H1 (cell line): ENCODE results near the gene UFM1. TPM values are rescaled to one million over a fixed set of nuclear protein-coding genes. Genes with fewer than 3 reads are reported as not detected.

Source experiments
- CTCF ChIA-PET: fragments of 300-600 bp; sonication (Branson Sonifier 250); formaldehyde crosslinking; loops from one replicate; lab custom pipeline; 2021; ENCODE audit not compliant: partially characterized antibody; lab: Charles Lee
- POLR2A ChIA-PET: fragments of 300-600 bp; sonication (Branson Sonifier 250); formaldehyde crosslinking; loops from one replicate; lab custom pipeline; 2021; ENCODE audit warnings: inconsistent platforms; ENCODE audit not compliant: partially characterized antibody; lab: Charles Lee
- DNase-seq, 2 experiments: peaks; one replicate each; pipeline versions ENCODE4 v3.0.0 to v3.0.0-alpha.2; 2010 to 2022; ENCODE audit warnings: low spot score in 2 of 2, low read depth in 1 of 2, mixed read lengths in 1 of 2
- FAIRE-seq: peaks from 2 replicates; lab custom pipeline; 2011; peaks lifted over from hg19 to GRCh38; lab: Jason Lieb, UNC
- H2AFZ ChIP-seq: 2 replicates; pipeline ENCODE4 v1.8.1; 2012; ENCODE audit warnings: low read length, inconsistent platforms
- H2AK5ac ChIP-seq: 2 replicates; pipeline ENCODE4 v1.6.1; 2013; ENCODE audit warnings: low read depth, low read length
- H2BK120ac ChIP-seq: replicated peaks from 2 replicates; pipeline ENCODE3; 2013; ENCODE audit warnings: low read depth, low read length, inconsistent platforms
- H2BK12ac ChIP-seq: 2 replicates; pipeline ENCODE4 v1.6.1; 2013; ENCODE audit warnings: low read depth, low read length
- H2BK15ac ChIP-seq: 2 replicates; pipeline ENCODE4 v1.6.1; 2013; ENCODE audit warnings: low read length
- H2BK20ac ChIP-seq: 2 replicates; pipeline ENCODE4 v1.6.1; 2013; ENCODE audit warnings: low read length
- H2BK5ac ChIP-seq: 2 replicates; pipeline ENCODE4 v1.6.1; 2013; ENCODE audit warnings: low read depth, low read length
- H3K14ac ChIP-seq: 2 replicates; pipeline ENCODE4 v1.6.1; 2013; ENCODE audit warnings: inconsistent platforms; ENCODE audit not compliant: insufficient read length
- H3K18ac ChIP-seq: 2 replicates; pipeline ENCODE4 v1.6.1; 2013; ENCODE audit warnings: low read length; ENCODE audit errors: extremely low read depth
- H3K23ac ChIP-seq: 2 replicates; pipeline ENCODE4 v1.6.1; 2013; ENCODE audit warnings: inconsistent platforms; ENCODE audit not compliant: insufficient read length
- H3K23me2 ChIP-seq: 2 replicates; pipeline ENCODE4 v1.6.1; 2013; ENCODE audit warnings: low read depth, low read length
- H3K27ac ChIP-seq: 2 replicates; pipeline ENCODE4 v1.6.1; 2011; ENCODE audit warnings: low read depth, low read length, inconsistent platforms
- H3K27me3 ChIP-seq, 4 experiments: replicated peaks in 1 of 4; 1 replicate in 1 of 4; 2 replicates in 3 of 4; pipeline versions ENCODE4 v1.6.1 to v1.8.1; 2011 to 2013; ENCODE audit warnings: low read length in 3 of 4, mild to moderate bottlenecking in 3 of 4, inconsistent platforms in 2 of 4, mixed read lengths in 2 of 4, moderate library complexity in 1 of 4; ENCODE audit not compliant: control insufficient read depth in 3 of 4, insufficient read depth in 3 of 4; ENCODE audit errors: extremely low read depth in 1 of 4
- H3K36me3 ChIP-seq, 4 experiments: 2 replicates each; pipeline versions ENCODE4 v1.6.1 to v1.8.1; 2011 to 2013; ENCODE audit warnings: mild to moderate bottlenecking in 4 of 4, low read length in 3 of 4, moderate library complexity in 2 of 4, control low read depth in 1 of 4, inconsistent platforms in 1 of 4; ENCODE audit not compliant: insufficient read depth in 4 of 4, control insufficient read depth in 2 of 4
- H3K4ac ChIP-seq: replicated peaks from 2 replicates; pipeline ENCODE3; 2013; ENCODE audit warnings: low read length, low read depth, mixed read lengths, inconsistent platforms; ENCODE audit not compliant: insufficient read length
- H3K4me1 ChIP-seq, 4 experiments: replicated peaks in 1 of 4; 1 replicate in 1 of 4; 2 replicates in 3 of 4; pipeline versions ENCODE4 v1.6.1 to v1.8.1; 2011 to 2013; ENCODE audit warnings: low read length in 3 of 4, inconsistent platforms in 2 of 4, mixed read lengths in 1 of 4; ENCODE audit not compliant: insufficient read depth in 4 of 4, control insufficient read depth in 3 of 4
- H3K4me2 ChIP-seq, 2 experiments: 2 replicates each; pipeline versions ENCODE4 v1.6.1 to v1.8.1; 2011 to 2013; ENCODE audit warnings: low read depth in 2 of 2, low read length in 2 of 2, control low read depth in 1 of 2, inconsistent platforms in 1 of 2, mild to moderate bottlenecking in 1 of 2; ENCODE audit not compliant: insufficient read depth in 1 of 2
- H3K4me3 ChIP-seq, 4 experiments: fragments of 200-600, 300-600 bp in 1 of 4; sonication (generic), shearing (Covaris generic), sonication (Bioruptor Twin) in 1 of 4; 2 replicates each; pipeline versions ENCODE4 v1.5.1 to v1.8.1; 2011 to 2016; ENCODE audit warnings: low read length in 4 of 4, low read depth in 3 of 4, control low read depth in 2 of 4, inconsistent platforms in 2 of 4, mild to moderate bottlenecking in 2 of 4, mixed read lengths in 1 of 4, moderate library complexity in 1 of 4; ENCODE audit not compliant: insufficient read depth in 2 of 4; ENCODE audit errors: extremely low read depth in 1 of 4
- H3K56ac ChIP-seq: replicated peaks from 2 replicates; pipeline ENCODE3; 2013; ENCODE audit warnings: low read depth, mild to moderate bottlenecking, mixed read lengths, low read length, inconsistent platforms; ENCODE audit not compliant: insufficient read length
- H3K79me1 ChIP-seq: 2 replicates; pipeline ENCODE4 v1.6.1; 2013; ENCODE audit warnings: low read depth, low read length, control low read depth
- H3K79me2 ChIP-seq, 2 experiments: 2 replicates each; pipeline versions ENCODE4 v1.6.1 to v1.8.1; 2012 to 2013; ENCODE audit warnings: low read length in 2 of 2, mild to moderate bottlenecking in 2 of 2, inconsistent platforms in 1 of 2; ENCODE audit not compliant: insufficient read depth in 2 of 2, control insufficient read depth in 1 of 2
- H3K9ac ChIP-seq, 4 experiments: replicated peaks in 1 of 4; 1 replicate in 1 of 4; 2 replicates in 3 of 4; pipeline versions ENCODE4 v1.6.1 to v1.8.1; 2011 to 2013; ENCODE audit warnings: low read depth in 3 of 4, low read length in 3 of 4, control low read depth in 2 of 4, mild to moderate bottlenecking in 2 of 4, moderate library complexity in 2 of 4, inconsistent platforms in 1 of 4; ENCODE audit errors: extremely low read depth in 1 of 4
- H3K9me3 ChIP-seq, 2 experiments: 2 replicates each; pipeline versions ENCODE4 v1.6.1 to v1.8.1; 2012 to 2013; ENCODE audit warnings: mild to moderate bottlenecking in 2 of 2, moderate library complexity in 2 of 2, control low read depth in 1 of 2, inconsistent platforms in 1 of 2, low read depth in 1 of 2, low read length in 1 of 2, mixed read lengths in 1 of 2; ENCODE audit not compliant: insufficient read depth in 2 of 2
- H4K20me1 ChIP-seq, 2 experiments: replicated peaks in 1 of 2; 2 replicates each; pipeline versions ENCODE3 to v1.8.1; 2011 to 2013; ENCODE audit warnings: inconsistent platforms in 2 of 2, low read length in 2 of 2, mild to moderate bottlenecking in 1 of 2; ENCODE audit not compliant: insufficient read depth in 2 of 2, control insufficient read depth in 1 of 2
- H4K5ac ChIP-seq: 2 replicates; pipeline ENCODE4 v1.6.1; 2013; ENCODE audit warnings: low read length, low read depth, mixed read lengths, inconsistent platforms; ENCODE audit not compliant: insufficient read length
- H4K8ac ChIP-seq: 2 replicates; pipeline ENCODE4 v1.8.0; 2013; ENCODE audit warnings: mild to moderate bottlenecking, moderate library complexity, low read length, inconsistent platforms; ENCODE audit not compliant: insufficient read depth; ENCODE audit errors: extremely low read depth
- H4K91ac ChIP-seq: replicated peaks from 2 replicates; pipeline ENCODE3; 2013; ENCODE audit warnings: low read length, mixed read lengths, inconsistent platforms; ENCODE audit not compliant: insufficient read length
- ATF3 ChIP-seq: IDR thresholded peaks from 2 replicates; pipeline ENCODE4 v1.6.1; 2011; ENCODE audit warnings: low read depth, mild to moderate bottlenecking, low read length; ENCODE audit not compliant: insufficient read depth
- EZH2 ChIP-seq: fragments of 200-600 bp; sonication (generic); IDR thresholded peaks from 2 replicates; pipeline ENCODE4 v1.7.1; 2012; ENCODE audit warnings: low read depth, mild to moderate bottlenecking, moderate library complexity, low read length, inconsistent platforms; ENCODE audit not compliant: severe bottlenecking
- FOSL1 ChIP-seq: IDR thresholded peaks from 2 replicates; pipeline ENCODE4 v1.6.1; 2011; ENCODE audit warnings: mild to moderate bottlenecking, low read depth, low read length, moderate library complexity; ENCODE audit not compliant: insufficient read depth
- KDM1A ChIP-seq: fragments of 200-600, 300-600 bp; sonication (generic); IDR thresholded peaks from 2 replicates; pipeline ENCODE4 v1.7.1; 2016; ENCODE audit warnings: mild to moderate bottlenecking, low read length, borderline replicate concordance
- NRF1 ChIP-seq: IDR thresholded peaks from 2 replicates; pipeline ENCODE4 v1.6.1; 2011; ENCODE audit warnings: mild to moderate bottlenecking, low read depth, low read length, improper control_type of control experiment
- USF2 ChIP-seq: IDR thresholded peaks from 2 replicates; pipeline ENCODE4 v1.6.1; 2011; ENCODE audit warnings: low read length, improper control_type of control experiment
- ZNF274 ChIP-seq: IDR thresholded peaks from 2 replicates; pipeline ENCODE4 v1.7.0; 2012; ENCODE audit warnings: low read length, borderline replicate concordance; ENCODE audit errors: extremely low read depth
- WGBS, 2 experiments: shearing (Covaris generic) in 1 of 2; methylation state at CpG; one replicate each; pipeline versions ENCODE4 v1.1.6 to v1.1.7; 2013 to 2015; ENCODE audit warnings: low lambda C conversion rate in 2 of 2, mixed read lengths in 2 of 2, inconsistent platforms in 1 of 2, low coverage in 1 of 2, missing lambda C conversion rate in 1 of 2; ENCODE audit not compliant: insufficient replicate concordance in 2 of 2, insufficient coverage in 1 of 2, insufficient read length in 1 of 2; ENCODE audit errors: extremely low coverage in 1 of 2, missing lambda C conversion rate in 1 of 2; 5-methylcytosine and 5-hydroxymethylcytosine counted together
- polyA plus RNA-seq, 7 experiments: library from polyadenylated mRNA; depleted of rRNA in 3 of 7; stranded (reverse) in 5 of 7; unstranded in 2 of 7; fragments of >200 nt in 5 of 7; fragments of 200-250 nt in 2 of 7; gene quantifications; 1 replicate in 5 of 7; 2 replicates in 1 of 7; 4 replicates in 1 of 7; pipeline versions ENCODE4 v1.2.1 to v1.2.3, GENCODE V29; 2011 to 2013; ENCODE audit warnings: missing spikeins in 2 of 7, mixed read lengths in 2 of 7
- total RNA-seq: library from RNA; stranded (reverse); fragmentation: NEBNext Ultra II Directional; extraction: Animal tissue kit (Norgen Biotek cat#: 25700); gene quantifications from 2 replicates; pipeline ENCODE4 v1.2.1, GENCODE V29; 2021

Gene UFM1
- total and polyA plus RNA-seq, 2 of the 8 experiments (the other 6 are each of a cell fraction or from before 2014, with no cell fraction given) = 16.0 to 34.3 TPM

- no peak overlapping the region for H3K4ac ChIP-seq
- H2BK20ac ChIP-seq = no peak overlapping the region
- H3K23me2 ChIP-seq = no peaks in the 10 kb centered on the region
- H3K56ac ChIP-seq = no peak overlapping the region
- no peak overlapping the region for H3K14ac ChIP-seq
- H3K4me1 ChIP-seq = no peaks in the 10 kb centered on the region
- H3K79me2 ChIP-seq = no peaks in the 10 kb centered on the region
- H3K36me3 ChIP-seq = peaks cover 2 to 33% (median 14%) of the 10 kb centered on the region in 4 experiments; a peak in 5 of 8 replicates
- H3K27me3 ChIP-seq = no peaks in the 10 kb centered on the region
- no peak overlapping the region for H3K4me3 ChIP-seq
- H4K91ac ChIP-seq = no peak overlapping the region
- no peak overlapping the region for H3K9ac ChIP-seq
- no peak overlapping the region for H3K27ac ChIP-seq
- 80% methylated on average over 2 of the region's 2 CpGs; no CpG with 5 or more reads in 1 of the 2 experiments for WGBS, 2 experiments
- TF ChIP-seq ZNF274 (no peak), NRF1 (no peak), USF2 (no peak), FOSL1 (no peak), EZH2 (no peak), KDM1A (no peak), ATF3 (no peak)
- no peaks in the 10 kb centered on the region for H3K9me3 ChIP-seq
- H4K20me1 ChIP-seq = no peaks in the 10 kb centered on the region
- no peak overlapping the region for H4K5ac ChIP-seq
- no peaks in the 10 kb centered on the region for H3K79me1 ChIP-seq
- H3K23ac ChIP-seq = no peak overlapping the region
- no peak overlapping the region for H4K8ac ChIP-seq
- H2BK120ac ChIP-seq = no peak overlapping the region
- H2BK5ac ChIP-seq = no peak overlapping the region
- CTCF ChIA-PET = no interaction called here
- H3K4me2 ChIP-seq = no peak overlapping the region
- no peak overlapping the region for H2BK12ac ChIP-seq
- FAIRE-seq (no peak), DNase-seq (no peak)
- no peak overlapping the region for H2BK15ac ChIP-seq
- no peak overlapping the region for H3K18ac ChIP-seq
- no peak overlapping the region for H2AK5ac ChIP-seq
- POLR2A ChIA-PET = no interaction called here
- no peak overlapping the region for H2AFZ ChIP-seq
Observed at GRCh38 chr13:38363219-38363618, 13.6 kb downstream of the UFM1 start.
